ENCODE measurements around the gene WDR37.

Gene WDR37

GRCh38 chr10:1170867-1171180 is 114.6 kb downstream of the WDR37 start:
- Histone ChIP-seq H3K9ac (ENCODE audit: low read depth in 1 of 2, low read length in 2 of 2) (no peak overlapping the region), H3K36me3 (ENCODE audit: control insufficient read depth in 2 of 2, insufficient read depth in 2 of 2, low read length in 2 of 2) (no peaks in the 10 kb centered on the region), H3K9me3 (ENCODE audit: control insufficient read depth in 2 of 2, low read length in 2 of 2) (no peaks in the 10 kb centered on the region), H3K27me3 (ENCODE audit: control insufficient read depth in 2 of 2, insufficient read depth in 2 of 2, low read length in 2 of 2) (no peaks in the 10 kb centered on the region), H3K4me1 (ENCODE audit: control insufficient read depth in 2 of 2, insufficient read depth in 2 of 2, low read length in 2 of 2) (no peaks in the 10 kb centered on the region), H3K27ac (ENCODE audit: low read depth in 2 of 2, low read length in 2 of 2) (no peak overlapping the region), H3K4me3 (ENCODE audit: low read length in 2 of 2) (no peak overlapping the region)

- Histone ChIP-seq H3K9ac (ENCODE audit: low read depth in 1 of 2, low read length in 2 of 2) (no peak overlapping the region), H3K27me3 (ENCODE audit: control insufficient read depth in 2 of 2, insufficient read depth in 2 of 2, low read length in 2 of 2) (no peaks in the 10 kb centered on the region), H3K4me3 (ENCODE audit: low read length in 2 of 2) (no peak overlapping the region), H3K36me3 (ENCODE audit: control insufficient read depth in 2 of 2, insufficient read depth in 2 of 2, low read length in 2 of 2) (no peaks in the 10 kb centered on the region), H3K4me1 (ENCODE audit: control insufficient read depth in 2 of 2, insufficient read depth in 2 of 2, low read length in 2 of 2) (no peaks in the 10 kb centered on the region), H3K9me3 (ENCODE audit: control insufficient read depth in 2 of 2, low read length in 2 of 2) (no peaks in the 10 kb centered on the region), H3K27ac (ENCODE audit: low read depth in 2 of 2, low read length in 2 of 2) (no peak overlapping the region)
Measured at GRCh38 chr10:1171182-1171581, 115.0 kb downstream of the WDR37 start.

GRCh38 chr10:1171586-1171985 is 115.4 kb downstream of the WDR37 start:
- Histone ChIP-seq H3K36me3 (ENCODE audit: control insufficient read depth in 2 of 2, insufficient read depth in 2 of 2, low read length in 2 of 2) (no peaks in the 10 kb centered on the region), H3K4me3 (ENCODE audit: low read length in 2 of 2) (no peak overlapping the region), H3K27me3 (ENCODE audit: control insufficient read depth in 2 of 2, insufficient read depth in 2 of 2, low read length in 2 of 2) (no peaks in the 10 kb centered on the region), H3K27ac (ENCODE audit: low read depth in 2 of 2, low read length in 2 of 2) (no peak overlapping the region), H3K9me3 (ENCODE audit: control insufficient read depth in 2 of 2, low read length in 2 of 2) (no peaks in the 10 kb centered on the region), H3K4me1 (ENCODE audit: control insufficient read depth in 2 of 2, insufficient read depth in 2 of 2, low read length in 2 of 2) (no peaks in the 10 kb centered on the region), H3K9ac (ENCODE audit: low read depth in 1 of 2, low read length in 2 of 2) (no peak overlapping the region)

GRCh38 chr10:1172256-1172984 is 116.2 kb downstream of the WDR37 start:
- Histone ChIP-seq H3K36me3 (ENCODE audit: control insufficient read depth in 2 of 2, insufficient read depth in 2 of 2, low read length in 2 of 2) (no peaks in the 10 kb centered on the region), H3K27ac (ENCODE audit: low read depth in 2 of 2, low read length in 2 of 2) (no peak overlapping the region), H3K9ac (ENCODE audit: low read depth in 1 of 2, low read length in 2 of 2) (no peak overlapping the region), H3K4me1 (ENCODE audit: control insufficient read depth in 2 of 2, insufficient read depth in 2 of 2, low read length in 2 of 2) (no peaks in the 10 kb centered on the region), H3K27me3 (ENCODE audit: control insufficient read depth in 2 of 2, insufficient read depth in 2 of 2, low read length in 2 of 2) (no peaks in the 10 kb centered on the region), H3K9me3 (ENCODE audit: control insufficient read depth in 2 of 2, low read length in 2 of 2) (no peaks in the 10 kb centered on the region), H3K4me3 (ENCODE audit: low read length in 2 of 2) (no peak overlapping the region)

- Histone ChIP-seq H3K27ac (ENCODE audit: low read depth in 2 of 2, low read length in 2 of 2) (no peak overlapping the region), H3K4me3 (ENCODE audit: low read length in 2 of 2) (no peak overlapping the region), H3K4me1 (ENCODE audit: control insufficient read depth in 2 of 2, insufficient read depth in 2 of 2, low read length in 2 of 2) (no peaks in the 10 kb centered on the region), H3K27me3 (ENCODE audit: control insufficient read depth in 2 of 2, insufficient read depth in 2 of 2, low read length in 2 of 2) (no peaks in the 10 kb centered on the region), H3K9ac (ENCODE audit: low read depth in 1 of 2, low read length in 2 of 2) (no peak overlapping the region), H3K9me3 (ENCODE audit: control insufficient read depth in 2 of 2, low read length in 2 of 2) (no peaks in the 10 kb centered on the region), H3K36me3 (ENCODE audit: control insufficient read depth in 2 of 2, insufficient read depth in 2 of 2, low read length in 2 of 2) (no peaks in the 10 kb centered on the region)
Measured at GRCh38 chr10:1173091-1173490, 116.9 kb downstream of the WDR37 start.

- Histone ChIP-seq H3K9me3 (ENCODE audit: control insufficient read depth in 2 of 2, low read length in 2 of 2) (no peaks in the 10 kb centered on the region), H3K27me3 (ENCODE audit: control insufficient read depth in 2 of 2, insufficient read depth in 2 of 2, low read length in 2 of 2) (no peaks in the 10 kb centered on the region), H3K4me1 (ENCODE audit: control insufficient read depth in 2 of 2, insufficient read depth in 2 of 2, low read length in 2 of 2) (no peaks in the 10 kb centered on the region), H3K9ac (ENCODE audit: low read depth in 1 of 2, low read length in 2 of 2) (no peak overlapping the region), H3K4me3 (ENCODE audit: low read length in 2 of 2) (no peak overlapping the region), H3K27ac (ENCODE audit: low read depth in 2 of 2, low read length in 2 of 2) (no peak overlapping the region), H3K36me3 (ENCODE audit: control insufficient read depth in 2 of 2, insufficient read depth in 2 of 2, low read length in 2 of 2) (no peaks in the 10 kb centered on the region)
Measured at GRCh38 chr10:1174022-1174421, 117.8 kb downstream of the WDR37 start.

- Histone ChIP-seq H3K9ac (ENCODE audit: low read depth in 1 of 2, low read length in 2 of 2) (no peak overlapping the region), H3K36me3 (ENCODE audit: control insufficient read depth in 2 of 2, insufficient read depth in 2 of 2, low read length in 2 of 2) (no peaks in the 10 kb centered on the region), H3K27ac (ENCODE audit: low read depth in 2 of 2, low read length in 2 of 2) (no peak overlapping the region), H3K4me3 (ENCODE audit: low read length in 2 of 2) (no peak overlapping the region), H3K4me1 (ENCODE audit: control insufficient read depth in 2 of 2, insufficient read depth in 2 of 2, low read length in 2 of 2) (no peaks in the 10 kb centered on the region), H3K9me3 (ENCODE audit: control insufficient read depth in 2 of 2, low read length in 2 of 2) (no peaks in the 10 kb centered on the region), H3K27me3 (ENCODE audit: control insufficient read depth in 2 of 2, insufficient read depth in 2 of 2, low read length in 2 of 2) (peaks cover 0 to 3% of the 10 kb centered on the region in 2 donors)
Measured at GRCh38 chr10:1175956-1176565, 119.9 kb downstream of the WDR37 start.

GRCh38 chr10:1177936-1178335 is 121.8 kb downstream of the WDR37 start:
- peaks cover 0 to 3% of the 10 kb centered on the region in 2 donors for H3K27me3 ChIP-seq (ENCODE audit: control insufficient read depth in 2 of 2, insufficient read depth in 2 of 2, low read length in 2 of 2)
- no peaks in the 10 kb centered on the region for H3K4me1 ChIP-seq (ENCODE audit: control insufficient read depth in 2 of 2, insufficient read depth in 2 of 2, low read length in 2 of 2)
- H3K9me3 ChIP-seq (ENCODE audit: control insufficient read depth in 2 of 2, low read length in 2 of 2) = no peaks in the 10 kb centered on the region
- H3K4me3 ChIP-seq (ENCODE audit: low read length in 2 of 2) = no peak overlapping the region
- no peaks in the 10 kb centered on the region for H3K36me3 ChIP-seq (ENCODE audit: control insufficient read depth in 2 of 2, insufficient read depth in 2 of 2, low read length in 2 of 2)
- no peak overlapping the region for H3K27ac ChIP-seq (ENCODE audit: low read depth in 2 of 2, low read length in 2 of 2)
- no peak overlapping the region for H3K9ac ChIP-seq (ENCODE audit: low read depth in 1 of 2, low read length in 2 of 2)

- no peak overlapping the region for H3K9ac ChIP-seq (ENCODE audit: low read depth in 1 of 2, low read length in 2 of 2)
- peaks cover 0 to 3% of the 10 kb centered on the region in 2 donors for H3K27me3 ChIP-seq (ENCODE audit: control insufficient read depth in 2 of 2, insufficient read depth in 2 of 2, low read length in 2 of 2)
- H3K4me3 ChIP-seq (ENCODE audit: low read length in 2 of 2) = no peak overlapping the region
- H3K9me3 ChIP-seq (ENCODE audit: control insufficient read depth in 2 of 2, low read length in 2 of 2) = no peaks in the 10 kb centered on the region
- no peaks in the 10 kb centered on the region for H3K36me3 ChIP-seq (ENCODE audit: control insufficient read depth in 2 of 2, insufficient read depth in 2 of 2, low read length in 2 of 2)
- no peaks in the 10 kb centered on the region for H3K4me1 ChIP-seq (ENCODE audit: control insufficient read depth in 2 of 2, insufficient read depth in 2 of 2, low read length in 2 of 2)
- H3K27ac ChIP-seq (ENCODE audit: low read depth in 2 of 2, low read length in 2 of 2) = no peak overlapping the region
Measured at GRCh38 chr10:1178506-1178905, 122.3 kb downstream of the WDR37 start.

GRCh38 chr10:1179346-1180070 is 123.3 kb downstream of the WDR37 start:
- Histone ChIP-seq H3K4me3 (ENCODE audit: low read length in 2 of 2) (no peak overlapping the region), H3K36me3 (ENCODE audit: control insufficient read depth in 2 of 2, insufficient read depth in 2 of 2, low read length in 2 of 2) (no peaks in the 10 kb centered on the region), H3K9ac (ENCODE audit: low read depth in 1 of 2, low read length in 2 of 2) (no peak overlapping the region), H3K27ac (ENCODE audit: low read depth in 2 of 2, low read length in 2 of 2) (no peak overlapping the region), H3K27me3 (ENCODE audit: control insufficient read depth in 2 of 2, insufficient read depth in 2 of 2, low read length in 2 of 2) (peaks cover 0 to 3% of the 10 kb centered on the region in 2 donors), H3K9me3 (ENCODE audit: control insufficient read depth in 2 of 2, low read length in 2 of 2) (no peaks in the 10 kb centered on the region), H3K4me1 (ENCODE audit: control insufficient read depth in 2 of 2, insufficient read depth in 2 of 2, low read length in 2 of 2) (no peaks in the 10 kb centered on the region)

Measured in mucosa of rectum (tissue), 2 donors.